Kidney epithelial cell (primary cell): ENCODE measurements around the gene CHRNE. TPM values are rescaled to one million over a fixed set of nuclear protein-coding genes. Genes with fewer than 3 reads are reported as not detected.
"Not testable (repeated sequence)": the region's sequence is repeated elsewhere in the genome, so short reads cannot be mapped to it uniquely, and the experiment has no call there.

Source experiments
- DNase-seq: peaks from one replicate; pipeline ENCODE4 v3.0.0-alpha.2; 2010; ENCODE audit warnings: low read depth
- H3K27me3 ChIP-seq: 2 replicates; pipeline ENCODE4 v1.6.0; 2011; ENCODE audit warnings: low read length; ENCODE audit not compliant: control insufficient read depth, insufficient read depth
- H3K36me3 ChIP-seq: 2 replicates; pipeline ENCODE4 v1.5.1; 2011; ENCODE audit warnings: low read length; ENCODE audit not compliant: control insufficient read depth, insufficient read depth
- H3K4me3 ChIP-seq: 2 replicates; pipeline ENCODE4 v1.5.1; 2011; ENCODE audit warnings: low read depth, mild to moderate bottlenecking, control low read depth, low read length
- total RNA-seq: library from RNA; depleted of rRNA; stranded (reverse); fragments of >200 nt; gene quantifications from 2 replicates; pipeline ENCODE4 v1.2.3, GENCODE V29; 2015
- TF ChIP-seq, protein P1 (sequence below): IDR thresholded peaks from 2 replicates; pipeline ENCODE4 v1.5.1; 2011; ENCODE audit warnings: mild to moderate bottlenecking, moderate library complexity, low read length, control low read depth, inconsistent platforms; ENCODE audit not compliant: insufficient read depth, poor library complexity, severe bottlenecking

Gene CHRNE
- total RNA-seq, 1 donor from 2014 or later: 2.0 TPM

DNA sequence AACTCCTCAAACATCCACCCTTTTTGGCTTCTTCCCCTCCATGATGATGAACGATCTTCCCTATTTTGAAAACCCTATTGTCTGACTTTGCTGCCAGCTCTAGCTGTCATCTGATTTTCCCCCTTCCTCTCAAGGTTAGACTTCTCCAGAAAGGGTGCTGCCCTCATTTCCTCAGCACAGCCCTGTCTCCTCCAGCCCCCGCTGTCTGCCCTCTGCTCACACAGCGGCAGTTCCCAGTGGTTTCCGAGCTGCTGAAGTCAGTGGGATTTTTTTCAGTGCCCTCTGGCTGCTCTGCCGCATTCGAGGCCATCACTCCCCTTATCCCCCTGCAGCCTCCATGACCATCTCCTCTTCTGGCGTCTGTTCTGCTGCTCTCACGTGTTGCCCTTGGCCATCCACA lies 30.1 kb downstream of the CHRNE start:
- no peak for DNase-seq
- no peaks in the 10 kb centered on the region for H3K36me3 ChIP-seq
- TF ChIP-seq, protein P1, sequence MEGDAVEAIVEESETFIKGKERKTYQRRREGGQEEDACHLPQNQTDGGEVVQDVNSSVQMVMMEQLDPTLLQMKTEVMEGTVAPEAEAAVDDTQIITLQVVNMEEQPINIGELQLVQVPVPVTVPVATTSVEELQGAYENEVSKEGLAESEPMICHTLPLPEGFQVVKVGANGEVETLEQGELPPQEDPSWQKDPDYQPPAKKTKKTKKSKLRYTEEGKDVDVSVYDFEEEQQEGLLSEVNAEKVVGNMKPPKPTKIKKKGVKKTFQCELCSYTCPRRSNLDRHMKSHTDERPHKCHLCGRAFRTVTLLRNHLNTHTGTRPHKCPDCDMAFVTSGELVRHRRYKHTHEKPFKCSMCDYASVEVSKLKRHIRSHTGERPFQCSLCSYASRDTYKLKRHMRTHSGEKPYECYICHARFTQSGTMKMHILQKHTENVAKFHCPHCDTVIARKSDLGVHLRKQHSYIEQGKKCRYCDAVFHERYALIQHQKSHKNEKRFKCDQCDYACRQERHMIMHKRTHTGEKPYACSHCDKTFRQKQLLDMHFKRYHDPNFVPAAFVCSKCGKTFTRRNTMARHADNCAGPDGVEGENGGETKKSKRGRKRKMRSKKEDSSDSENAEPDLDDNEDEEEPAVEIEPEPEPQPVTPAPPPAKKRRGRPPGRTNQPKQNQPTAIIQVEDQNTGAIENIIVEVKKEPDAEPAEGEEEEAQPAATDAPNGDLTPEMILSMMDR: no peak

DNA sequence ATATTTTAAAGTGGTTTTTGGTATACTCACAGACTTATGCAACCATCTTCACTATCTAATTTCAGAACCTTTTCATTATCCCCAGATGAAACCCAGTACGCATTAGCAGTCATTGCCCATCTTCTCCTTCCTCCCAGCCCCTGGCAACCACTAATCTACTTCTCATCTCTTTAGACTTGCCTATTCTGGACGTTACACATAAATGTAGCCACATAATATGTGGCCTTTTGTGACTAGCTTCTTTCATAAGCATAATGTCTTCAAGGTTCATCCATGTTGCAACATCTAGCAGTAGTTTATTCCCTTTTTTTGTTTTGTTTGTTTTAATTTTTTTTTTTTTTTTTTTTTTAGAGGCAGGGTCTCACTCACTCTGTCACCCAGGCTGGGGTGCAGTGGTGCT lies 32.0 kb downstream of the CHRNE start:
- TF ChIP-seq, protein P1: no peak
- Histone ChIP-seq H3K36me3 (no peaks in the 10 kb centered on the region), H3K4me3 (no peak overlapping the region), H3K27me3 (no peaks in the 10 kb centered on the region)
- DNase-seq: no peak

More for the DNA sequence above, 30.1 kb downstream of the CHRNE start:
- Histone ChIP-seq H3K27me3 (no peaks in the 10 kb centered on the region), H3K4me3 (no peak overlapping the region)

DNA sequence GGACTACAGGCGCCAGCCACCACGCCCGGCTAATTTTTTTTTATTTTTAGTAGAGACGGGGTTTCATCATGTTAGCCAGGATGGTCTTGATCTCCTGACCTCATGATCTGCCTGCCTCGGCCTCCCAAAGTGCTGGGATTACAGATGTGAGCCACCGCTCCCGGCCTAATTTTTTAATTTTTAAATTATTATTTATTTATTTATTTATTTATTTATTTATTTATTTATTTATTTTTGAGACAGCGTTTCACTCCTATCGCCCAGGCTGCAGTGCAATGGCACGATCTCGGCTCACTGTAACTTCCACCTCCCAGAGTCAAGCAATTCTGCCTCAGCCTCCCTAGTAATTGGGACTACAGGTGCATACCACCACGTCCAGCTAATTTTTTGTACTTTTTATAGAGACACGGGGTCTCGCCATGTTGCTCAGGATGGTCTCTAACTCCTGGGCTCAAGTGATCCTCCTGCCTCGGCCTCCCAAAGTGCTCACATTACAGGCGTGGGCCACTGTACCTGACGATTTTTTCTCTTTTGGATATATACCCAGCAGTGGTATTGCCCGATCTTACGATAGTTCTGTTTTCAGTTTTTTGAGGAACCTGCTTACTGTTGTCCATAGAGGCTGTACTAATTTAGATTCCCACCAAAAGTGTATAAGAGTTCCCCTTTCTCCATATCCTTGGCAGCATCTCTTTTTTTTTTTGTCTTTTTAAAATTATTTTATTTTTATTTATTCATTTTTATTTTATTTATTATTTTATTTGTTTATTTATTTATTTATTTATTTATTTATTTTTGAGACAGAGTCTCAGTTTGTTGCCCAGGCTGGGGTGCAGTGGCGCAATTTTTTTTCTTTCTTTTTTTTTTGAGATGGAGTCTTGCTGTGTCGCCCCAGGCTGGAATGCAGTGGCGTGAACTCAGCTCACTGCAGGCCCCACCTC lies 33.6 kb downstream of the CHRNE start:
- H3K36me3 ChIP-seq, DNase-seq, H3K4me3 ChIP-seq, H3K27me3 ChIP-seq: not testable (repeated sequence)

DNA sequence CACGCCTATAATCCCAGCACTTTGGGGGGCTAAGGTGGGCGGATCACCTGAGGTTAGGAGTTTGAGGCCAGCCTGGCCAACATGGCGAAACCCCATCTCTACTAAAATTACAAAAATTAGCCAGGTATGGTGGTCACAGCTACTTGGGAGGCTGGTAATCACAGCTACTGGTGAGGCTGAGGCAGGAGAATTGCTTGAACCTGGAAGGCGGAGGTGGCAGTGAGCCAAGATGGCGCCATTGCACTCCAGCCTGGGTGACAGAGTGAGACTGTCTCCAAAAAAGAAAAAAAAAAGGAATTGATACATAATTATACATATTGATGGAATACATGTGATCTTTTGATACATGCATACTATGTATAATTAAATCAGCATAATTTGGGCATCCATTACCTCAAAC lies 35.4 kb downstream of the CHRNE start:
- H3K36me3 ChIP-seq, DNase-seq, H3K27me3 ChIP-seq, H3K4me3 ChIP-seq: not testable (repeated sequence)

DNA sequence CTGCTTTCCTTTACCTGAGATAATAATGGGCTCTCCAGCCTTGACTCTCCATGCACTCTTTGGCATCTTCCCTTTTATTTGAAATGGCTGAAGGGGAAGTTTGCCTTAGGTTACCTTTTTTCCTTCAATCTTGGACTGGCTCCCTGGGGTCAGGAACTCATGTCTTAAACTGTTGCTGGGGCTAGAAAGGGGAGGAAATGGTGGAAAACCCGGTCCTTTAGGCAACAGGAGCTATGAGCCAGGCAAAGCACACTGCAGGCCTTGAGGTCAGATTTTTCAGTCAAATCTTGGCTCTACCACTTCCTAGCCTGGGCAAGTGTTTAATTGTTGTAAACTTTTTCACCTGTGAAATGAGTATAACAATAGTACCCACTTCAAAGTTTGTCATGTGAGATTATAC lies 39.6 kb downstream of the CHRNE start:
- TF ChIP-seq, protein P1: no peak
- H3K27me3 ChIP-seq: no peaks in the 10 kb centered on the region
- no peak overlapping the region for H3K4me3 ChIP-seq
- H3K36me3 ChIP-seq: no peaks in the 10 kb centered on the region
- no peak for DNase-seq

DNA sequence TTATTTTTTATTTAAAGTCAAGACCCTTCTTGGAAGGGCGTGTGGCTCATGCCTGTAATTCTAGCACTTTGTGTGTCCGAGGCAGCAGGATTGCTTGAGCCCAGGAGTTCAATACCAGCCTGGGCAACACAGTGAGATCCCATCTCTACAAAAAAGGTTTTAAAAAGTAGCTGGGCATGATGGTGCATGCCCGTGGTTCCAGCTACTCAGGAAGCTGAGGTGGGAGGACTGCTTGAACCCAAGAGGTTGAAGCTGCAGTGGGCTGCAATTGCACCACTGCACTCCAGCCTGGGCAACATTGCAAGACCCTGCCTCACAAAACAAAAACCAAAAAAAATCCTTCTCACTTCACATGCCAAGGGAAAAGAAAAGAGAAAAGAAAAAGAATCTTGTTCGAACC lies 40.2 kb downstream of the CHRNE start:
- H3K27me3 ChIP-seq: no peaks in the 10 kb centered on the region
- no peaks in the 10 kb centered on the region for H3K36me3 ChIP-seq
- TF ChIP-seq, protein P1: no peak
- H3K4me3 ChIP-seq: no peak overlapping the region
- DNase-seq: no peak

DNA sequence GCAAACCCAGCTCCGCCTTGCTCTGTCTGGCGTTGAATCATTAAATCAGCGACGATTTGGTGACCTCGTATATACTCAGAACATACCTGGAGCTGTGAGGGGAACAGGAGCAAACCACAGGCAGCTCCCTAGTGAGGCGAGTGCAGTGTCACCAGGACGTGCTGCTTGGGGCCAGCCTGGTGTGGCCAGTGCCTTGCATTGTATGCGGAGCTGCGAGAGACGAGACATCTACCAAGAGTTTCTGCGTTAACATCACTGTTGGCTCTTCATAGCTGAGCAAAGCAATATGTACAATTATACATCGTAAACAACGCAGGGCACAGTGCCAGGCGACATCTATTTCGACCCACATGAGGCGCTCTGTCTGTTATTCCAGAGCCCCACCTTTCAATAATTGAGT lies 41.8 kb downstream of the CHRNE start:
- H3K36me3 ChIP-seq: no peaks in the 10 kb centered on the region
- no peaks in the 10 kb centered on the region for H3K27me3 ChIP-seq
- H3K4me3 ChIP-seq: no peak overlapping the region
- TF ChIP-seq, protein P1: no peak
- DNase-seq: no peak
